ENCODE results near the gene AGBL1.

GRCh38 chr15:86759800-86760523 is 680.3 kb downstream of the AGBL1 start:
- TF ChIP-seq CTCF (IDR thresholded peaks at IDR 0.05) = no peak
- TF ChIP-seq POLR2A (IDR thresholded peaks at IDR 0.05) = no peak
- no peak for TF ChIP-seq EP300 (IDR thresholded peaks at IDR 0.05; ENCODE audit: low read depth)

All from transverse colon (tissue), 3 donors.